Fibroblast of the conjunctiva (primary cell): ENCODE results near the gene TTYH2.
"Not testable (repeated sequence)": the region's sequence is repeated elsewhere in the genome, so short reads cannot be mapped to it uniquely, and the experiment has no call there.

ENCODE experiments used
- DNase-seq: peaks from one replicate; pipeline ENCODE4 v3.0.0-alpha.2; 2010; ENCODE audit warnings: low read depth

TTYH2 gene

GRCh38 chr17:74267987-74268499, 54.7 kb downstream of the TTYH2 start:
- no peak for DNase-seq

- DNase-seq = no peak
Measured at GRCh38 chr17:74268558-74268957, 55.2 kb downstream of the TTYH2 start.

DNA sequence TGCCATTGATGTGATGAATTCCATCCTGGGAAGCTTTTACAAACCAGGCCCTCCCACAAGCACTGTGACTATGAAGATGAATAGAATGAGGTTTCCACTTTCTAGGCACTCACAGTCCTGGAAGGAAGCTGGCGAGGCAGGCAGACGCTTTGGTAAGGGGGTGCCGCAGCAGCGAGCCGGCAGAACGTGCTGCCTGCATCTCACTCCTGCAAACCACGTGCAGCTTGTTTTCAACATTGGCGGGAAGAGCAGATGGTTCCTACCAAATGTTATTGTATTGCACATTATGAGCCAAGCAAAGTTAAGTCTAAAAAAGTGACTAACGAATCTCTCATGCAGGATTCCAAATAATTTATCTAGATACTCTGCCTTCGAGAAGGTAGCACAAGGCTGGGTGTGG, 57.0 kb downstream of the TTYH2 start:
- DNase-seq = no peak

DNA sequence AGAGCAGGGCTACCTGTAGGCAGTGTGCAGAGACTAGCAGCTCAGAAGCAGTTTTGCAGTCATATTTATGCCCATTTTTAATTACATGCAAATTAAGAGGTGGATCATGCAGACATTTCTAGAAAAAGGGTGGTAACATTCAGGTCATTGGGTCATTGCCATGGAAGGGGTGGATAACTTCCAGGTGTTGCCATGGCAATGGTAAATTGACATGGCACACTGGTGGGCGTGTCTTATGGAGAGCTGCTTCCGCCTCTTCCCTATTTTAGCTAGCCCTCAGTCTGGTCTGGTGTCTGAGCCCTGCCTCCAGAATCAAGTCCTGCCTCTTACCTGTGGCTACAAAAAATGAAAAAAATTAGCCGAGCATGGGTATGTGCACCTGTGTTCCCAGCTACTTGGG, 57.9 kb downstream of the TTYH2 start:
- no peak for DNase-seq

GRCh38 chr17:74271901-74272561, 58.7 kb downstream of the TTYH2 start:
- DNase-seq = no peak

DNA sequence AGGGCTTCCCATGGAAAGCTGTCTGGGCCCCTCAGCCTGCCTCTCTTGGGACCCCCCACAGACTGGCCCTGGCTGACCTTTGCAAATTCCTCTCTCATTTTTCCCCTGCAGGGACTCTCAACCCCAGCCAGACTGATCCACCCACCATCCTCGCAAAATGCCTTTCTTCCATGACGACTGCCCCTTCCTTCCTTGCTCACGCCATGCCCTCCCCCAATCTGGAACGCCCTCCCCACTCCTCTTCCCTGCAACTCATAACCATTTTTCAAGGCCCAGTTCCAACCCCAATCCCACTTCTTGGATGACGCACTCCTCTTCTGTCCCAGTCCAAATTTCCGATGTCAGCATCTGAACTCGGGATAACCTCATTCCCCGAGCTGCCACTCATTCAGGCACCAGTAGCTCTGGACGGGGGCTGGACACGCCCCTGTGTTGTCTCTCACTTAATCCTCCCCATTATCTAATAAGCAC, 59.4 kb downstream of the TTYH2 start:
- DNase-seq = no peak

- DNase-seq = no peak
Measured at GRCh38 chr17:74274060-74274708, 60.8 kb downstream of the TTYH2 start, which contains the start of gene DNAI2. DNAI2 (plus strand) TSS chr17:74274234; CDS start chr17:74281818, 7,584 bp downstream.

- DNase-seq = no peak
Measured at GRCh38 chr17:74274709-74275340, 61.5 kb downstream of the TTYH2 start.

DNA sequence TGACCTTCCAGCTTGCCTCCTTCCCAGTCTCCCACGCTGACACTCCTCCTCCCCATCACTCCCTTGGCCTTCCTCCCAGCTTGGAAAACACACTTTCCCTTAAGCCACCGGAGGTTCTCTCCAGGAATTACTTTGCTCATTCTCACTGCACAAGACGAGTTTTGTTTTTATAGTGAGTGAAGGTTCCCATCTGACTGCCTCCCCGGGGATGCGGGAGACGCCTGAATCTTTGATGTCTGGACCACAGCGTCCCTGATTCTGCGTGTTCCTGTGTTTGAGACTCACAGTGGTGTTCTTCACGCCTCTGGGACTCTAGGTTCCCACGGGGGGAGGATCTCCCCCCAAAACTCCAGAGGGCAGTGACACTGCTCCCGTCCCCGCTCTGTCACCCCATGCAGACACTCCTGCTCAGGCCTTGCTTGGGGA, 62.7 kb downstream of the TTYH2 start:
- DNase-seq = no peak

DNA sequence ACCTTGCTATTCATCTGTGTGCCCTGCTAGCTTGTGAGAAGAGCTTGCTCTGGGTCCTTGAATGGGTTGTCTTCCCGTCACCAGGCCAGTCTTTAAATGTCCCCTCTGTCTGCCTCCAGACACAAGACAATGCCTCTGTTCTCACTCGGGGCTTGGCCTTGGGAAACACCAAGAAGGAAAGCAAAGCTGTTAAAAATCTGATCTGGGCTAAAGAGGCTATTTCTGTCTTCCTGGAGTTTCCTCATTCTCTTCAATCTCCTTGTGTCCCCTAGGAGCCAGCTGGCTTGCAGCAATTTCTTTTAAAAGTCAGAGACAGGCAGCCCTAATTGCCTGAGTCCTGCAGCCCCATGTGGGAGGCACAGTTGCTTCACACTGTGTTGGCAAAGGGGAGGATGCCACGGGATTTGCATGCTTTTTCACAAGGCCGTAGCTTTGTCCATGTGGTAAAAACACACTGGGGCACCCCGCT, 63.2 kb downstream of the TTYH2 start:
- DNase-seq = no peak

DNA sequence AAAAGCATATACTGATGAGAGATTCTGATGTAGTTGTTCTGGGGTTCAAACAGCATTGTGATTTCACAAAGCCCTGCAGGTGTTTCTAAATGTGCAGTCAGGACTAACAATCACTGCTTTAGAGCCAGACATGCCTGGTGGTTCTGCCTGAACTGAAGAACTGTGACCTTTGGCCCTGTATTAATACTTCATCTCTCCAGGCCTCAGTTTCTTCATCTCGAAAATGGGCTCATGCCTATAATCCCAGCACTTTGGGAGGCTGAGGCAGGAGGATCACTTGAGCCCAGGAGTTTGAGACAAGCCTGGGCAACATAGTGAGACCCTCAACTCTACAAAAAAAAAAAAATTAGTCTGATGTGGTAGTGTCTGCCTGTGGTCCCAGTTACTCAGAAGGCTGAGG, 64.6 kb downstream of the TTYH2 start:
- DNase-seq = no peak

DNA sequence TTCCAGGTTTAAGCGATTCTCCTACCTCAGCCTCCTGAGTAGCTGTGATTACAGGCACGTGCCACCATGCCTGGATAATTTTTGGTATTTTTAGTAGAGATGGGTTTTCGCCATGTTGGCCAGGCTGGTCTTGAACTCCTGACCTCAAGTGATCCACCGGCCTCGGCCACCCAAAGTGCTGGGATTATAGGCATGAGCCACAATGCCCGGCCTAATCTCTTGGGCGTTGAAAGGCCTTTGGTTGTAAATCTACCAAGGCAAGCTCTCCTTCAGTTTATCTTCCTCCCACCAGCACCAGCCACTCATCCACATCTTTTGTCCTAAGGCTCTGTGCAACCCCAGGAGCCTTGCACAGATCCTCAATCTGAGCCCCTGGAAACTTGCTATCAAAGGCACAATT, 66.2 kb downstream of the TTYH2 start:
- DNase-seq = not testable (repeated sequence)

GRCh38 chr17:74280093-74280513, 66.7 kb downstream of the TTYH2 start:
- DNase-seq = no peak

- no peak for DNase-seq
Measured at GRCh38 chr17:74281799-74282198, 68.4 kb downstream of the TTYH2 start.

DNA sequence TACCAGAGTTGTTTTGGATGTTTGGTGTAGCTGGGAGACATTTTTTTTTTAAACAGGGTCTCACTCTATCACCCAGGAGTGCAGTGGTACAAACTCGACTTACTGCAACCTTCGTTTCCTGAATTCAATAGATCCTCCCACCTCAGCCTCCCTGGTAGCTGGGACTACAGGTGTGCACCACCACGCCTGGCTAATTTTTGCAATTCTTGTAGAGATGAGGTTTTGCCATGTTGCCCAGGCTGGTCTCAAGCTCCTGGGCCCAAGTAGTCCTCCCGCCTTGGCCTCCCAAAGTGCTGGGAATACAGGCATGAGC, 68.9 kb downstream of the TTYH2 start:
- DNase-seq = not testable (repeated sequence)

- DNase-seq = no peak
Measured at GRCh38 chr17:74282587-74283370, 69.4 kb downstream of the TTYH2 start.

DNA sequence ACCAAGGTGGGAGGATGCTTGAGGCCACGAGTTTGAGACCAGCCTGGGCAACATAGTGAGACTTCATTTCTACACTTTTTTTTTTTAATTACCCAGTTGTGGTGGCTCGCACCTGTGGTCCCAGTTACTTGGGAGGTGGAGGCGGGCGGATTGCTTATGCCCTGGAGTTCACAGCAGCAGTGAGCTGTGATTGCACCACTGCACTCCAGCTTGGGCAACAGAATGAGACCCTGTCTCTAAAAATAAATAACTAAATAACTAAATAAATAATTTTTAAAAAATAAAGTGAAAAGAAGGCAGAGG, 70.0 kb downstream of the TTYH2 start:
- DNase-seq = no peak

GRCh38 chr17:74287031-74287602, 73.7 kb downstream of the TTYH2 start:
- DNase-seq = no peak

DNA sequence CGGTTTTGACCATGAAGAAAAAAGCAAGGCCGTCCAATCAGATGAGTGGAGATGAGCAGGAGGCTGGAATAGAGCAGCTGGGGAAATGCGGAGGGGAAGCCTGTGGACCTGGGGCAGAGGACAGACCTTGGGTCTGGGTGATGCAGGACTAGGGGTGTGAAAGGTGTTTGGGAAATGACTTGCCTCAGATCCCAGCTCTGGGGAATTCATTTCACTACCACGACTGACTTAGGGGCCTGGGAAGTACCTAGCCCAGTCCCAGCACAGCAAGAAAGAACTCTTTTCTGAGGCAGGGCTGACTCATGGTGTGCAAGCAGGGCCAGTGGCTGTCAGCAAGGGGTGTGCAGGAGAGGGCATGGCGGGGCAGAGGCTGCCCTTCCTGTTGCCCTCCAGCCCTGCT, 75.4 kb downstream of the TTYH2 start:
- DNase-seq = no peak

- DNase-seq = no peak
Measured at GRCh38 chr17:74289688-74290087, 76.3 kb downstream of the TTYH2 start.

DNA sequence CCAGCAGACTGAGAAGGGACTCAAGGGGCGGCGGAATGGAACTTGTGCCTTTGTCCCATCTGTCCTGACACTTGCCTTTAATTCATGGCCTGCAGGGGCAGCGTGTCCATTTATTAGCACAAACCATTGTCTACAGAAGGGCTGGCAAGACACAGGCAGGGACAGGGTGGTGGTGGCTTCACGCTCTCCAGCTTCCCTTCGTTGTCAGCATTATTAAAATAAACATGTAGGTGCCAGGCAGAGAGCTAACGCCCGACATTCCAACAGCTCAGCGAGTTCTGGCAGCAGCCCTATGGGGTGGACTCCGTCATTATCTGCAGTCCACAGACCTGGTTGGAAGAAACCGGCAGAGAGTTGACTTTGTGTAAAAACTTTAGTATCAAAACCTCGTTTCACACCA, 77.0 kb downstream of the TTYH2 start:
- no peak for DNase-seq

DNA sequence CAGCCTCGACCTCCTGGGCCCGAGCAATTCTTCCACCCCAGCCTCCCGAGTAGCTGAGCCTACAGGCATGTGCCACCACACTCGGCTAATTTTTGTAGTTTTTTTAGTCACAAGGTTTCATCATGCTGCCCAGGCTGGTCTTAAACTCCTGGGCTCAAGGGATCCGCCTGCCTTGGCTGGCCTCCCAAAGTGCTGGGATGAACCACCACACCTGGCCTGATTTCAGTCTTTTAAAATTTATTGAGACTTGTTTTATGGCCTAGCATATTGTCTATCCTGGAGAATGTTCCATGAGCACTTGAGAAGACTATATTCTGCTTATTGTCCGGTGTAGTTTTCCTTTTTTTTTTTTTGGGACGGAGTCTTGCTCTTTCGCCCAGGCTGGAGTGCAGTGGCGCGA, 79.1 kb downstream of the TTYH2 start:
- DNase-seq = no peak
